GM12875 (cell line): ENCODE results near the gene SMC5.
"Not testable (repeated sequence)": the region's sequence is repeated elsewhere in the genome, so short reads cannot be mapped to it uniquely, and the experiment has no call there.

ENCODE experiments used
- H3K4me3 ChIP-seq: one replicate; pipeline ENCODE4 v1.5.1; 2011; ENCODE audit warnings: low read depth, low read length, control low read depth
- CTCF ChIP-seq: IDR thresholded peaks from 2 replicates; pipeline ENCODE4 v1.5.1; 2011; ENCODE audit warnings: low read depth, mild to moderate bottlenecking, control low read depth, inconsistent platforms, low read length, moderate library complexity, borderline replicate concordance; ENCODE audit not compliant: insufficient read depth

SMC5 gene

GRCh38 chr9:70229026-70229425 is 29.8 kb upstream of the SMC5 start:
- no peak overlapping the region for H3K4me3 ChIP-seq
- no peak for TF ChIP-seq CTCF

GRCh38 chr9:70229579-70229978 is 29.2 kb upstream of the SMC5 start:
- H3K4me3 ChIP-seq, result no peak overlapping the region
- TF ChIP-seq CTCF, result no peak

GRCh38 chr9:70232476-70232875 is 26.3 kb upstream of the SMC5 start:
- no peak overlapping the region for H3K4me3 ChIP-seq
- TF ChIP-seq CTCF, result no peak

GRCh38 chr9:70234208-70234607 is 24.6 kb upstream of the SMC5 start:
- H3K4me3 ChIP-seq, result not testable (repeated sequence)

GRCh38 chr9:70245952-70246351 is 12.8 kb upstream of the SMC5 start:
- not testable (repeated sequence) for H3K4me3 ChIP-seq

GRCh38 chr9:70250221-70250620 is 8.6 kb upstream of the SMC5 start:
- no peak for TF ChIP-seq CTCF
- no peak overlapping the region for H3K4me3 ChIP-seq

GRCh38 chr9:70255486-70255885 is 3.3 kb upstream of the SMC5 start:
- no peak for TF ChIP-seq CTCF
- no peak overlapping the region for H3K4me3 ChIP-seq

GRCh38 chr9:70256123-70256551 is 2.6 kb upstream of the SMC5 start:
- no peak overlapping the region for H3K4me3 ChIP-seq
- no peak for TF ChIP-seq CTCF
